ENCODE results near the gene LRRN3.

Gene LRRN3

DNA sequence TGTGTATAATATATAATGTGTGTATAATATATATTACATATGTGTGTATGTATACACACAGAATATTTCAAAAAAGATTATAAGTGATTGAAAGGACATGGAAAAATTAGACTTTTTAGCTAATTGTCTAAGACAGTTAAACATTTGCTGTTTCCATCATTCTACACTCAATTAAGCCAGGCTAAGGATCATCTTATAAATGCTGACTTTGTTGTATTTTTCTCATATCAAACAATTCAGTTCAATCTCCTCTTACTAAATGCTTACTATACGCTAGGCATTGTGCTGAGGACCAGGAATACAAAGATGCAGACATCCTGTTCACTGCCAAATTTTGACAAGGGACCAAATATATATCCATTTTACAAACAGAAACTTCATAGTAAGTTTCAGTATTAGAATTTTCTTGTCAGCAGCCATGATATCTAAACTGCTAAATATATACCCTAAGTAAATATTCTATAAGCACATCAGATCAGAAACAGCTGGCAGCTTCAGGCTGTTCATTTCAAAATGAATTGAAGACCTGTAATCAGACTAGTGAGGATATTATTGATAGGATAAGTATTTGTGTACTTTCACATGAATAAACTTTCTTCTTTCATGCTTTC is 10.3 kb upstream of the LRRN3 start:
- FAIRE-seq = no peak

DNA sequence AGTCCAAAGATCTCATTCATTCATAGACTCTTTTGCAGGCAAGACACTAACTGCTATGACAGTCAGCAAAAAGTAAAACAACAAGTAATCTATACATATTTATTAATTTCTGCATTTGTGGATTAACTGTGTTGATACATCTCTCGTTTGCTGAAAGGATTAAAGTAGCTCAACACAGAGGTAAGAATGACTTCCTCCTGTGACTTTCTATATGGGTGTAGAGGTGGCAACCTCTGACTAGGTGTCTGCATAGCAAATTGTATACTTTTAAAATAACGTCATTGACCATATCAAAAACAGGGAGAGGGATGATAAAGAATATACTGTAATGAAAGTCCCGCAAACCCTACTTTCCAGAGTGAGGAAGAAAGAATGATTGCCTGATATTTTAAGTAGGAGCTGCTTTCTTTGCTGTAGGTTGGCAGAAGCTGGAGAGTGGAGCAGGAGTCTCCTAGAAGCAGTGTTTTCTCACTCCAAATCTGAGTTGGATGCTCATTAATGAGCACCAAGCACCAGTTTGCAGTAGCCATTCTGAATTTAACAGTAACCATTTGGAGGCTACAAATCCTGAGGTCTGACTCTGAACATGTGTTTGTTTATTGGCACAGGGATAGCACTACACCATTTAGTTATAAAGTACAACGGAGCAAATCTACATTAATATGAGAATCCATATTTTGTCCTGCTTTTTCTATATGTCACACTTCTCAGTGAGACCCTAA is 9.2 kb upstream of the LRRN3 start:
- FAIRE-seq = no peak

DNA sequence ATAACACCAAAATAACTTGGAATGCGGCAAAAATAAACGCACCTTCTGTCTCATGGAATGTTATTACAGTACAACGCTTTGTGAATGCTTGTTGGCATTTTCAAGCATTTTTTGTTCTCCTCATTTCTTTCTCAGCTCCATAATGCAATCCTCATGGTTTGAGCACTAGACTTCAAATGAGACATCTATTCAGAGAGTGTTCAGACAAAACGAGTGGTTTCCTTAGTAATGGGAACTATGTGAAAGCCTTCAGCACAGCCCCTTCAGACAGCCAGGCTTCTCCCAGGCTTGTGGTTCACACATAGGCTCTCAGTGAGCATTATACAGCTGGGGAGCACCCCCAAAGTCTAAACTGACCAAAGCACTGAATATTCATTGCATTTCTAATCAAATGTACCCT is 8.6 kb upstream of the LRRN3 start:
- FAIRE-seq = no peak

DNA sequence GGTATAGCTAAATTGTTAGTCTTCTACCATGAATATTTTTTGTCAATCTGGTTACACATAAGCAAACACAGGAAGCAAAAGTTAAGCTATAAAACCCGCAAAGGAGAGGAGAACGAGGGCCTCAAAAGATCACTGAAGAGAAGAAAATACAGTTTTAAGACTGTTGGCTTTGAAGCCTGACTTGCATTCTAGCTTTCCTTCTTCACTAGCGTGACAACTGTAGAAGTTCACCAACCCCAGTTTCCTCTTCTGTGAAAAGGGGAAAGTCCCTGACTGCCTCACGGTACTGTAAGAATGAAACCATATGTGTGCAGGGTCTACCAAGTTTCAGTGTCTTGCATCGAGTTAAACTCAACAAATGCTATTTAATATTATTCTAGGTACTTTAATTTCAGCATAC is 7.5 kb upstream of the LRRN3 start:
- no peak for FAIRE-seq

DNA sequence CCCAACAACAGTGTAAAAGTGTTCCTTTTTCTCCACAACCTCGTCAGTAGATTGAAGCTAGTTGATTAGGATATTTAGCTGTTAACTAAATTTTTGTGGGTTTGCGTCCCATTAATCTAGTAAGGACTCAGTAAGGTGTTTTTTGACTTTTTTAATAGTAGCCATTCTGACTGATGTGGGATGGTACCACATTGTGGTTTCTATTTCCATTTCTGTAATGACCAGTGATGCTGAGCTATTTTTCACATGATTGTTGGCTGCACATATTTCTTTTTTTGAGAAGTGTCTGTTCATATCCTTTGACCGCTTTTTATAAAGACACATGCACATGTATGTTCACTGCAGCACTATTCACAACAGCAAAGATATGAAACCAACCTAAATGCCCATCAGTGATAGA is 5.6 kb upstream of the LRRN3 start:
- no peak for FAIRE-seq

- no peak for FAIRE-seq
Measured at GRCh38 chr7:111086532-111086931, 4.4 kb upstream of the LRRN3 start.

DNA sequence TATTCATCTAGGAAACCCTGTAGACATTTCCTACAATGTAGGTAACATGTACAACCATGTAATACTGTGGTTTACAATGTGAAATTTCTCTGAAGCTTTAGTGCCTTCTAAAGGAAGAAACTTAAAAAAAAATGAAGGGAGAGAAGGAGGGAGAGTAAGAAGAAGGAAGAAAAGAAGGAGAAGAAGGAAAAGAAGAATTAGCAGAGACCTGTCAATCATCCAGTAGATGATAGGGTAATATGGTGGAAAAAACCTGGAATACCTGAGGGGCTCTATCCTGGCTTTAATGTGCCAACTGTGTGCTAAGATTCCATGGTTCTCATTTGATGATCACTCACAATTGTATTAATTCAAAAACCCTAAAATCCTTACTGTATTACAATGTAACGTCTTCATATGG is 2.6 kb upstream of the LRRN3 start:
- no peak for FAIRE-seq

GRCh38 chr7:111089822-111090426 is 1.0 kb upstream of the LRRN3 start:
- peak; percentile 87 for FAIRE-seq

DNA sequence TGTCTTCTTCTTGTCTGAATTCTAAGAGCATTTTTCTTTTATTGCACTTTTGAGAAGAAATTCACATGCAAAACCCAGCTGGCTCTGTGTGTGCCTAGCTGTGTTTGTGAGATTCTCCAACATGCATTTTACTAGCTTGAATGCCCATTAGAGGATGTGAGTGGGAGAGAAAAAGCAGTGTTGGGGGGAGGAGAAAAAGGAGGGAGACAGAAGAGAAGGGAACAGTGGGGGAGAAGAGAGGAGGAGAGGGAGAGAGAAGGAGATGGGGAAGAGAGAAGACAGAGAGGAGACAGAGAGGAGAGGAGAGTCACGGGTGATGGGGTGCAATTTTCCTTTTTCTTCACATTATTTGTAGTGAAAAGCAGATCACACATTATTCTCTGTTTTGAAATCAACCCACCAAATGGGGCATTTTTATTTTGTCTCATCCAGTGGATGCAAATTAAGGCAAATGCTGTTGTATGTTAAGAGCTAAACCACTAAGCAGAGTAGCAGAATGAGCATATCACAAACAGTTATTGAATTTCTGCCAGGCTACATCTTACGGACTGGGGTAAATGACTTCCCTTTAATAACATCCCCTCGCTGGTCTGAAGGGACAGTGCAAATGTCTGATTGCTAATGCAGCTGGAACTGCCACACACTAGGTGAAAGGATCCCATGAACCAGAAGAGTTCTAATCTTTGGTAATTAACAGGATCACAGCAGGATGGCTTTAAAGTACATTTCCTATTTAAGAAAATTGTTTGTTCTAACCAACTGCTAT is 849 bp downstream of the LRRN3 start:
- FAIRE-seq = no peak

DNA sequence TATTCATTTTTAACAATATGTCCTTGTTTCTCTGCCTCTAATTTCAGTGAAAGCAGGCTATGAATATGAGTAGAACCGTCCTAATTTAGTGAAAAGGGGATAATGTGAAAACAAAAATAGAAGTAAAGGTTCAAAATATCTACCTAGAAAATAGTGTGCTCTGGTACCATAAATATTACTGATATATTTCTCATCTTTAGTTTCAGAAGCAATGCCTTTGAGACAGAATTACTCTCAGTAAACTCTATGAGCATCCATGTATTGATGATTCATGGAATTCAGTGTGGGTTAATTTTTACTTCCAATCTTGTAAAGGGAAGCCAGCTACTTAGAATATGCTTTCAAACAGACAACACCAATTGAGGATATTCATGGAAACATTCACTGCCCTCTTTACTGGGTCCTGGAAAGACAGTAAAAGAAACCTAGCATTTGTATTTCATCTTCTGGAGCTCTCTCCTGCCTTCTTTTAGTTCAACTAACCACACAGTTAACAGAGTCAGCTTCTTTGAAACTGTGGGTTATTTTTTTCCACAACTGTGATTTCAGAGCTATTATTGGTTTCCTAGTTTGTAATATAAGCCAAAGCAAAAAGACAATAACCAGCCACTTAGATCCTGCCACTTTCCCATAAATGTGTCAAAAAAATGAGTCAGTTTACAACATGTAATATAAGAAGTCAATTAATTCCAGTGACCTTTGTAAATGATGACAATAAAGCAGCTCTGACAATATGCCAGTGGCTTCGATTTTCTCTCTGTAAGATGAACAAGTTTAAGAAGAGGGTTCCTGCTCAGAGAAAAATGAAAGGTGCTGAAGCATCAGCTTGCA is 1.7 kb downstream of the LRRN3 start:
- FAIRE-seq = no peak

GRCh38 chr7:111093496-111093895 is 2.6 kb downstream of the LRRN3 start:
- no peak for FAIRE-seq

GRCh38 chr7:111094419-111094818 is 3.5 kb downstream of the LRRN3 start:
- FAIRE-seq = no peak

DNA sequence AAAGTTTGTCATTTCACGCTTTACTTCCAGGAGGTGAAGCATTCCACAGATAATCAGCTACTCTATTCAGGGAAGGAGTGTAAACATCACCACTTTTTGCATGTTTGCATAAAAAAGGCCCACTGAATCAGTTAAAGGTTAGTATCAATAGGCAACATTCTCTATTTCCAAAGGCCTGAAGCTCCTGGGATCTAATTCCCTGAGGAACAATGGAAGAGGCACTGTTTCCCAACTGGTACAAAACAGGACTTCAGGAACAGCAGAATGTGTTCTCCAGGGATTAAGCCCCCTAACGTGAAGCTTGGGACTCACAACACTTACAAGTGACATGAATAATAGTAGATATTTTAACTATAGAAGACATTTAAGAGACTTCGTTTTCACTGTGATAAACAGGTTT is 6.1 kb downstream of the LRRN3 start:
- FAIRE-seq = no peak

DNA sequence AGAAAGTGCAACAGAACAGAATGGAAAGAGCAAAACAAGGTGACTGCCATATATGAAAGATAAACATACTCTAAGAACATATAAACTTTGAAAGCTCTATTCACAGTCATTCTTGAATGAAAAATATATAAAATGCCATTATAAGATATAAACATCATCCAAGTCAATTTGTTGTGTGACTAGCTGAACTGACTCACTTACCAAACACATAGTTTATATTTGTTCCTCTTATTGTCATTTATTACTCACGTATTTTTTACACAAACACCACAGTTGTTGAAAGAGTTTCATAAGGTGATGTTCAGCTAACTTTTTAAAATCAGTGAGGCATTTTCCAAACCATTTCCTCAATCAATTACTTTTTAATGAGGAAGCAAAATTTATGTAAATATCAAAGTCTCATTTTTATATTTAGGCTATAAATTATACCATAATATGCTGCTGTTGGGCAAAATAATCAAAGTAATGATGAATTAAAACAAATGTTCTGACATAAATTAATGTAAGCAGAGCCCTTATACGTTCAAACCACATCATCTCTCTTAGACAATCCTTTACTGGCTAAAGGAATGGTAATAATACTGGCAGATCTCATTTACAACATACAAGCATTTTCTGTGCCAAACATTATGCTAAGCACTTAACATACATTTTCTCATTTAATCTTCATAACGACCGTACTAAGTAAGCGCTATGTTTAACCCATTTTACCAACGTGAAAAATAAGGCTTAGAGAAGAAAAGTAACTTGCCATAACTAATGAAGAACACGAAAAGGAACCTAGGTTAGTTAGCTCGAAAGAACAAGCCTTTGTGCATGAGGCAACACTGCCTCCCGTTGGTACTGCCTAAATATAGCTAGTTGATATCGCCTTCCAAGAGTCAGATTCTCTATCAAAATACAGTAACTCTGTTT is 7.3 kb downstream of the LRRN3 start:
- no peak for FAIRE-seq

GRCh38 chr7:111098926-111099250 is 8.0 kb downstream of the LRRN3 start:
- no peak for FAIRE-seq

GRCh38 chr7:111101856-111102646 is 11.1 kb downstream of the LRRN3 start:
- FAIRE-seq = no peak

DNA sequence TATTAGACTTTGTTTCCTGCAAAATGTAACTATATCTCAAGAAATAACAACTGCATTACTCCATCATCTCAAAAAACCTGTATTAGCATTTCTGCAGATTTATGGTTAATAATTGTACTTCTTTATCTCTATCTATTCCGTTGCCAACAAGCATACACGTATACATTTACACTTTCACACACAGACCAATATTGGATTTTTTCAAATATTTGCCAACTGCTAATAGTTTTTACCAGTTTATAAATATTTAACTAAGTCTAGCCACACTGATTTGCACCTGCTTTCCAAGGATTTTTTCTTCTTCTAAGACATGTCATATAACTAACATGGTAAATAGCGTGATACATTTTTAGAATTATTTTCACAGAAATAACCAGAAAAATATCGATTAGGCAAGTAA is 12.2 kb downstream of the LRRN3 start:
- FAIRE-seq = no peak

- FAIRE-seq = no peak
Measured at GRCh38 chr7:111103678-111104274, 12.8 kb downstream of the LRRN3 start.

DNA sequence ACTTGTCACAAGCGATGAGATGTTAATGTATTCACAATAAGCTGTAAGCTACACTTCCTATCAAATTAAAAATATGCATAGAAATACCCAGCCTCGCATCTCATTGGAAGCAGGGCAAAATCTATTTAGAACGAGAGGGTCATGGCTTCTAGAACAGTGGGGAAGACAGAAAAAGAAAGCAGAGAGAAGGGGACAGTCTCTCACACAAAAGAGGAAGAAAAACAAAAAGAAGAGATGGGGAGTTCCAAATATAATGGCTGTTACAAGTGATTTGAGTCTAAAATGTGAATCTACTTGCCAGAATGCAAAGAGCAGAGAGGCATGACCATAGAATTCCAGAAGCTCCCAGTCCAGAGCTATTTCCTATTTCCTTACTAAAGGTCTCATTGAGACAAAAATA is 13.8 kb downstream of the LRRN3 start:
- FAIRE-seq = no peak

- no peak for FAIRE-seq
Measured at GRCh38 chr7:111105269-111105668, 14.3 kb downstream of the LRRN3 start.

- FAIRE-seq = no peak
Measured at GRCh38 chr7:111107579-111107978, 16.7 kb downstream of the LRRN3 start.

Data from G401.6 (cell line).